Endothelial cell of umbilical vein (primary cell): ENCODE measurements around the gene PTPRD.
"Not testable (repeated sequence)": the region's sequence is repeated elsewhere in the genome, so short reads cannot be mapped to it uniquely, and the experiment has no call there.

Experiments
- EZH2 ChIP-seq: IDR thresholded peaks from 2 replicates; pipeline ENCODE4 v1.6.1; 2012; ENCODE audit warnings: borderline replicate concordance, low read depth, mild to moderate bottlenecking, moderate library complexity, low read length, inconsistent platforms; ENCODE audit not compliant: severe bottlenecking
- JUN ChIP-seq: IDR thresholded peaks from 2 replicates; pipeline ENCODE4 v1.6.1; 2011; ENCODE audit warnings: borderline replicate concordance, low read depth; ENCODE audit not compliant: insufficient read length, insufficient read depth
- POLR2A ChIP-seq: IDR thresholded peaks from 2 replicates; pipeline ENCODE4 v1.6.1; 2012; ENCODE audit warnings: low read depth, mild to moderate bottlenecking, control low read depth, low read length
- POLR2AphosphoS5 ChIP-seq: IDR thresholded peaks from 2 replicates; pipeline ENCODE4 v1.6.1; 2012; ENCODE audit warnings: low read depth, mild to moderate bottlenecking, control low read depth, low read length, moderate library complexity; ENCODE audit not compliant: insufficient read depth
- TF ChIP-seq, protein P1 (sequence below), 2 donors: IDR thresholded peaks; 1 replicate in 1 of 2; 2 replicates in 1 of 2; pipeline ENCODE4 v1.5.1; 2011; ENCODE audit warnings: low read length in 2 of 2, mild to moderate bottlenecking in 2 of 2, moderate library complexity in 2 of 2, control low read depth in 1 of 2, inconsistent platforms in 1 of 2, low read depth in 1 of 2; ENCODE audit not compliant: insufficient read depth in 1 of 2; ENCODE audit errors: extremely low read depth in 1 of 2

- not testable (repeated sequence) for TF ChIP-seq POLR2A, POLR2AphosphoS5, JUN, EZH2
- TF ChIP-seq, protein P1, sequence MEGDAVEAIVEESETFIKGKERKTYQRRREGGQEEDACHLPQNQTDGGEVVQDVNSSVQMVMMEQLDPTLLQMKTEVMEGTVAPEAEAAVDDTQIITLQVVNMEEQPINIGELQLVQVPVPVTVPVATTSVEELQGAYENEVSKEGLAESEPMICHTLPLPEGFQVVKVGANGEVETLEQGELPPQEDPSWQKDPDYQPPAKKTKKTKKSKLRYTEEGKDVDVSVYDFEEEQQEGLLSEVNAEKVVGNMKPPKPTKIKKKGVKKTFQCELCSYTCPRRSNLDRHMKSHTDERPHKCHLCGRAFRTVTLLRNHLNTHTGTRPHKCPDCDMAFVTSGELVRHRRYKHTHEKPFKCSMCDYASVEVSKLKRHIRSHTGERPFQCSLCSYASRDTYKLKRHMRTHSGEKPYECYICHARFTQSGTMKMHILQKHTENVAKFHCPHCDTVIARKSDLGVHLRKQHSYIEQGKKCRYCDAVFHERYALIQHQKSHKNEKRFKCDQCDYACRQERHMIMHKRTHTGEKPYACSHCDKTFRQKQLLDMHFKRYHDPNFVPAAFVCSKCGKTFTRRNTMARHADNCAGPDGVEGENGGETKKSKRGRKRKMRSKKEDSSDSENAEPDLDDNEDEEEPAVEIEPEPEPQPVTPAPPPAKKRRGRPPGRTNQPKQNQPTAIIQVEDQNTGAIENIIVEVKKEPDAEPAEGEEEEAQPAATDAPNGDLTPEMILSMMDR (IDR thresholded peaks at IDR 0.05; ENCODE audit: extremely low read depth in 1 of 2, insufficient read depth in 1 of 2, low read depth in 1 of 2, low read length in 2 of 2) = not testable (repeated sequence)
Observed at GRCh38 chr9:8920478-8921183, 1692.2 kb downstream of the PTPRD start.
